HepG2 (cell line): Measurements from ENCODE around the gene CYB5R3. TPM values are rescaled to one million over a fixed set of nuclear protein-coding genes. Genes with fewer than 3 reads are reported as not detected.
A peak's percentile ranks its signal among the peaks of the same experiment; 100 is the strongest.

ENCODE experiments used
- AGO1 ChIP-seq: fragments of 200-400 bp; formaldehyde crosslinking; IDR thresholded peaks from 2 replicates; pipeline ENCODE4 v1.6.1; 2017; ENCODE audit warnings: mild to moderate bottlenecking, low read depth, low read length, moderate library complexity; ENCODE audit not compliant: poor library complexity, severe bottlenecking
- HES4 ChIP-seq: sonication (generic); formaldehyde crosslinking; IDR thresholded peaks from 2 replicates; pipeline ENCODE4 v1.9.0; 2021; ENCODE audit warnings: mild to moderate bottlenecking, missing genetic modification reagents, borderline replicate concordance
- TARDBP ChIP-seq: sonication (generic); formaldehyde crosslinking; IDR thresholded peaks from 2 replicates; pipeline ENCODE4 v1.8.0; 2022; ENCODE audit warnings: mild to moderate bottlenecking, missing genetic modification reagents
- TOE1 ChIP-seq: sonication (generic); formaldehyde crosslinking; IDR thresholded peaks from 2 replicates; pipeline ENCODE4 v1.4.0; 2020; ENCODE audit warnings: mild to moderate bottlenecking, missing genetic modification reagents
- ZNF777 ChIP-seq: sonication (generic); formaldehyde crosslinking; IDR thresholded peaks from 2 replicates; pipeline ENCODE4 v1.4.0; 2020; ENCODE audit warnings: missing genetic modification reagents
- polyA plus RNA-seq, 8 experiments: library from polyadenylated mRNA; depleted of rRNA in 3 of 8; stranded (reverse) in 7 of 8; unstranded in 1 of 8; fragments of >200 nt; fragmentation: Illumina TruSeq in 4 of 8; extraction: Trizol in 4 of 8; gene quantifications; 2 replicates each; pipeline versions ENCODE4 v1.2.1 to v1.2.3, GENCODE V29; 2011 to 2016; ENCODE audit warnings: low read depth in 4 of 8, missing spikeins in 1 of 8, mixed read lengths in 1 of 8; ENCODE audit not compliant: insufficient read depth in 1 of 8
- total RNA-seq, 5 experiments: library from RNA; depleted of rRNA; stranded (reverse); fragments of >200 nt; fragmentation: Illumina TruSeq; extraction: Trizol; gene quantifications; 2 replicates each; pipeline ENCODE4 v1.2.3, GENCODE V29; 2016; ENCODE audit warnings: low read depth in 1 of 5
- TF ChIP-seq, protein P1 (sequence below), 2 experiments: fragments of 450-650 bp in 1 of 2; sonication (generic) in 1 of 2; formaldehyde crosslinking in 1 of 2; IDR thresholded peaks; 2 replicates each; pipeline versions ENCODE4 v1.6.1 to v1.8.0; 2016 to 2022; ENCODE audit warnings: antibody characterized with exemption in 1 of 2, mild to moderate bottlenecking in 1 of 2, missing genetic modification reagents in 1 of 2
- TF ChIP-seq, protein P2 (sequence below): sonication (generic); formaldehyde crosslinking; IDR thresholded peaks from 2 replicates; pipeline ENCODE4 v1.5.1; 2020; ENCODE audit warnings: mild to moderate bottlenecking, missing genetic modification reagents, borderline replicate concordance
- TF ChIP-seq, protein P3 (sequence below): sonication (generic); formaldehyde crosslinking; IDR thresholded peaks from 2 replicates; pipeline ENCODE4 v1.4.0; 2020; ENCODE audit warnings: missing genetic modification reagents, borderline replicate concordance
- TF ChIP-seq, protein P4 (sequence below): sonication (generic); formaldehyde crosslinking; IDR thresholded peaks from 2 replicates; pipeline ENCODE4 v1.4.0; 2020; ENCODE audit warnings: mild to moderate bottlenecking, low read depth, missing genetic modification reagents

The CYB5R3 gene
- total and polyA plus RNA-seq, 2 of the 13 experiments (the other 11 are each of a cell fraction or from before 2014, with no cell fraction given): 32.4 to 305 TPM

DNA sequence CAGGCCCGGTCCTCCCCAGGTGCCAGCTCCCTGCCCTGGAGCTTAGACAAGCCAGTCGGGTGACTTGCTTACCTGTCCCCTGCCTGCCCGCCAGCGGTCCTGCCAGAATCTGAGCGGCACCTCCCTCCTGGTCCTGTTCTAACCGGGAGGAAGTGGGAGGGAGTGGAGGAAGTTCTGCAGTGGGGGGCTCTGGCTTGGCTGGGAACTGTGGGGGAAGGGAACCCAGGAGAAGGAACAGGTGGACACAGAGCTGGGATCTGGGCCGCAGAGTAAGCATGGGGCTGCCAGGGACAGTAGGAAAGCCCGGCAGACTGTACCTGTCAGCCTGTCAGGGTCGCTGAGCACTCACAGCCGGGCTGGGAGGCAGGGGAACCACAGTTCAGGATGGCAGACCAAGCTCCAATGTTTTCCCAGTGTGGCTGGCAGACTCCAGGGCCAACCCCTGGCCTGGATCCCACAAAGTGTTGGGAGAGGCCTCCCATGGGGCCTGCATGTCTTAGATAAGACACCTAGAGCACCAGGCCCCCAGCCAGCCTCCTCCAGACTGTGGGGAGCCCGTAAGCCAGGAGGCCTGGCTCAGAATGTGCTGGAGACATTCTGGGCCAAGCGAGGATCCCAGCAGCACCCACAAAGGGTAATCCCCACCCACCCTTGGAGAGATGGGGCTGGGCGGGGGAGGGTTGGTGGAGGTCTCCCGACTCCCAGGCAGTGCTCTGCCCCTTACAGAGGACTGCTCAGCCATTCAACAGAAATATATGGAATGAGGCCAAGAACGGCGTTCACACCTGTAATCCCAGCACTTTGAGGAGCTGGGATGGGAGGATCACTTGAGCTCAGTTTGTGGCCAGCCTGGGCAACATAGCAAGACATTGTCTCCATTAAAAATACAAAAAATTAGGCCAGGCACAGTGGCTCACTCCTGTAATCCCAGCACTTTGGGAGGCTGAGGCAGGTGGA lies 2.3 kb downstream of the CYB5R3 start (continued):
- TF ChIP-seq, protein P1, sequence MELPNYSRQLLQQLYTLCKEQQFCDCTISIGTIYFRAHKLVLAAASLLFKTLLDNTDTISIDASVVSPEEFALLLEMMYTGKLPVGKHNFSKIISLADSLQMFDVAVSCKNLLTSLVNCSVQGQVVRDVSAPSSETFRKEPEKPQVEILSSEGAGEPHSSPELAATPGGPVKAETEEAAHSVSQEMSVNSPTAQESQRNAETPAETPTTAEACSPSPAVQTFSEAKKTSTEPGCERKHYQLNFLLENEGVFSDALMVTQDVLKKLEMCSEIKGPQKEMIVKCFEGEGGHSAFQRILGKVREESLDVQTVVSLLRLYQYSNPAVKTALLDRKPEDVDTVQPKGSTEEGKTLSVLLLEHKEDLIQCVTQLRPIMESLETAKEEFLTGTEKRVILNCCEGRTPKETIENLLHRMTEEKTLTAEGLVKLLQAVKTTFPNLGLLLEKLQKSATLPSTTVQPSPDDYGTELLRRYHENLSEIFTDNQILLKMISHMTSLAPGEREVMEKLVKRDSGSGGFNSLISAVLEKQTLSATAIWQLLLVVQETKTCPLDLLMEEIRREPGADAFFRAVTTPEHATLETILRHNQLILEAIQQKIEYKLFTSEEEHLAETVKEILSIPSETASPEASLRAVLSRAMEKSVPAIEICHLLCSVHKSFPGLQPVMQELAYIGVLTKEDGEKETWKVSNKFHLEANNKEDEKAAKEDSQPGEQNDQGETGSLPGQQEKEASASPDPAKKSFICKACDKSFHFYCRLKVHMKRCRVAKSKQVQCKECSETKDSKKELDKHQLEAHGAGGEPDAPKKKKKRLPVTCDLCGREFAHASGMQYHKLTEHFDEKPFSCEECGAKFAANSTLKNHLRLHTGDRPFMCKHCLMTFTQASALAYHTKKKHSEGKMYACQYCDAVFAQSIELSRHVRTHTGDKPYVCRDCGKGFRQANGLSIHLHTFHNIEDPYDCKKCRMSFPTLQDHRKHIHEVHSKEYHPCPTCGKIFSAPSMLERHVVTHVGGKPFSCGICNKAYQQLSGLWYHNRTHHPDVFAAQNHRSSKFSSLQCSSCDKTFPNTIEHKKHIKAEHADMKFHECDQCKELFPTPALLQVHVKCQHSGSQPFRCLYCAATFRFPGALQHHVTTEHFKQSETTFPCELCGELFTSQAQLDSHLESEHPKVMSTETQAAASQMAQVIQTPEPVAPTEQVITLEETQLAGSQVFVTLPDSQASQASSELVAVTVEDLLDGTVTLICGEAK (IDR thresholded peaks at IDR 0.05): no peak
- TF ChIP-seq, protein P1 (CRISPR knock-in tag; IDR thresholded peaks at IDR 0.05): no peak
- TF ChIP-seq ZNF777 (CRISPR knock-in tag): no peak
- TF ChIP-seq, protein P2, sequence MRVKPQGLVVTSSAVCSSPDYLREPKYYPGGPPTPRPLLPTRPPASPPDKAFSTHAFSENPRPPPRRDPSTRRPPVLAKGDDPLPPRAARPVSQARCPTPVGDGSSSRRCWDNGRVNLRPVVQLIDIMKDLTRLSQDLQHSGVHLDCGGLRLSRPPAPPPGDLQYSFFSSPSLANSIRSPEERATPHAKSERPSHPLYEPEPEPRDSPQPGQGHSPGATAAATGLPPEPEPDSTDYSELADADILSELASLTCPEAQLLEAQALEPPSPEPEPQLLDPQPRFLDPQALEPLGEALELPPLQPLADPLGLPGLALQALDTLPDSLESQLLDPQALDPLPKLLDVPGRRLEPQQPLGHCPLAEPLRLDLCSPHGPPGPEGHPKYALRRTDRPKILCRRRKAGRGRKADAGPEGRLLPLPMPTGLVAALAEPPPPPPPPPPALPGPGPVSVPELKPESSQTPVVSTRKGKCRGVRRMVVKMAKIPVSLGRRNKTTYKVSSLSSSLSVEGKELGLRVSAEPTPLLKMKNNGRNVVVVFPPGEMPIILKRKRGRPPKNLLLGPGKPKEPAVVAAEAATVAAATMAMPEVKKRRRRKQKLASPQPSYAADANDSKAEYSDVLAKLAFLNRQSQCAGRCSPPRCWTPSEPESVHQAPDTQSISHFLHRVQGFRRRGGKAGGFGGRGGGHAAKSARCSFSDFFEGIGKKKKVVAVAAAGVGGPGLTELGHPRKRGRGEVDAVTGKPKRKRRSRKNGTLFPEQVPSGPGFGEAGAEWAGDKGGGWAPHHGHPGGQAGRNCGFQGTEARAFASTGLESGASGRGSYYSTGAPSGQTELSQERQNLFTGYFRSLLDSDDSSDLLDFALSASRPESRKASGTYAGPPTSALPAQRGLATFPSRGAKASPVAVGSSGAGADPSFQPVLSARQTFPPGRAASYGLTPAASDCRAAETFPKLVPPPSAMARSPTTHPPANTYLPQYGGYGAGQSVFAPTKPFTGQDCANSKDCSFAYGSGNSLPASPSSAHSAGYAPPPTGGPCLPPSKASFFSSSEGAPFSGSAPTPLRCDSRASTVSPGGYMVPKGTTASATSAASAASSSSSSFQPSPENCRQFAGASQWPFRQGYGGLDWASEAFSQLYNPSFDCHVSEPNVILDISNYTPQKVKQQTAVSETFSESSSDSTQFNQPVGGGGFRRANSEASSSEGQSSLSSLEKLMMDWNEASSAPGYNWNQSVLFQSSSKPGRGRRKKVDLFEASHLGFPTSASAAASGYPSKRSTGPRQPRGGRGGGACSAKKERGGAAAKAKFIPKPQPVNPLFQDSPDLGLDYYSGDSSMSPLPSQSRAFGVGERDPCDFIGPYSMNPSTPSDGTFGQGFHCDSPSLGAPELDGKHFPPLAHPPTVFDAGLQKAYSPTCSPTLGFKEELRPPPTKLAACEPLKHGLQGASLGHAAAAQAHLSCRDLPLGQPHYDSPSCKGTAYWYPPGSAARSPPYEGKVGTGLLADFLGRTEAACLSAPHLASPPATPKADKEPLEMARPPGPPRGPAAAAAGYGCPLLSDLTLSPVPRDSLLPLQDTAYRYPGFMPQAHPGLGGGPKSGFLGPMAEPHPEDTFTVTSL (CRISPR knock-in tag): no peak
- no peak for TF ChIP-seq AGO1
- TF ChIP-seq TARDBP: peak; percentile 30; the same call in 1 of the 2 replicates
- TF ChIP-seq, protein P3, sequence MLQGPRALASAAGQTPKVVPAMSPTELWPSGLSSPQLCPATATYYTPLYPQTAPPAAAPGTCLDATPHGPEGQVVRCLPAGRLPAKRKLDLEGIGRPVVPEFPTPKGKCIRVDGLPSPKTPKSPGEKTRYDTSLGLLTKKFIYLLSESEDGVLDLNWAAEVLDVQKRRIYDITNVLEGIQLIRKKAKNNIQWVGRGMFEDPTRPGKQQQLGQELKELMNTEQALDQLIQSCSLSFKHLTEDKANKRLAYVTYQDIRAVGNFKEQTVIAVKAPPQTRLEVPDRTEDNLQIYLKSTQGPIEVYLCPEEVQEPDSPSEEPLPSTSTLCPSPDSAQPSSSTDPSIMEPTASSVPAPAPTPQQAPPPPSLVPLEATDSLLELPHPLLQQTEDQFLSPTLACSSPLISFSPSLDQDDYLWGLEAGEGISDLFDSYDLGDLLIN (CRISPR knock-in tag): no peak
- TF ChIP-seq, protein P4, sequence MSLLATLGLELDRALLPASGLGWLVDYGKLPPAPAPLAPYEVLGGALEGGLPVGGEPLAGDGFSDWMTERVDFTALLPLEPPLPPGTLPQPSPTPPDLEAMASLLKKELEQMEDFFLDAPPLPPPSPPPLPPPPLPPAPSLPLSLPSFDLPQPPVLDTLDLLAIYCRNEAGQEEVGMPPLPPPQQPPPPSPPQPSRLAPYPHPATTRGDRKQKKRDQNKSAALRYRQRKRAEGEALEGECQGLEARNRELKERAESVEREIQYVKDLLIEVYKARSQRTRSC (CRISPR knock-in tag): no peak
- TF ChIP-seq TOE1 (CRISPR knock-in tag): no peak
- no peak for TF ChIP-seq HES4 (CRISPR knock-in tag)
